Panc1 (cell line): ENCODE results near the gene RASGRF2. TPM values are rescaled to one million over a fixed set of nuclear protein-coding genes. Genes with fewer than 3 reads are reported as not detected.

Source experiments
- ATAC-seq: fragments of 200-7000 bp; cut with Tn5 transposase; 2 replicates; pipeline ENCODE4 v1.9.1; 2020; ENCODE audit warnings: mild to moderate bottlenecking, moderate library complexity
- BruUV-seq: library from RNA; stranded (reverse); fragments of 400-500 nt; replicated peaks from 2 replicates; lab custom pipeline; 2021; lab: Mats Ljungman, UMichigan
- CTCF ChIA-PET: fragments of 300-600 bp; sonication (Branson Sonifier 250); formaldehyde crosslinking; loops from one replicate; lab custom pipeline; 2022; ENCODE audit warnings: antibody characterized with exemption; lab: Charles Lee
- POLR2A ChIA-PET: fragments of 300-600 bp; sonication (Branson Sonifier 250); formaldehyde crosslinking; loops from one replicate; lab custom pipeline; 2022; ENCODE audit warnings: antibody characterized with exemption; lab: Charles Lee
- DNase-seq: peaks from one replicate; pipeline ENCODE4 v3.0.0-alpha.2; 2010; ENCODE audit warnings: low read depth, low spot score
- H3K27ac ChIP-seq: 2 replicates; pipeline ENCODE4 v1.5.1; 2011; ENCODE audit warnings: mild to moderate bottlenecking, low read length, inconsistent platforms
- H3K27me3 ChIP-seq: fragments of 200-500 bp; sonication (Bioruptor generic); 2 replicates; pipeline ENCODE4 v1.6.0; 2014; ENCODE audit warnings: low read length, inconsistent platforms; ENCODE audit not compliant: control insufficient read depth, insufficient read depth
- H3K36me3 ChIP-seq: fragments of 200-500 bp; sonication (Bioruptor generic); 2 replicates; pipeline ENCODE4 v1.5.1; 2014; ENCODE audit warnings: inconsistent platforms, mild to moderate bottlenecking, low read length, moderate library complexity; ENCODE audit not compliant: control insufficient read depth, insufficient read depth
- H3K4me1 ChIP-seq: 2 replicates; pipeline ENCODE4 v1.5.1; 2011; ENCODE audit warnings: inconsistent platforms, mild to moderate bottlenecking, low read length, moderate library complexity; ENCODE audit not compliant: control insufficient read depth, insufficient read depth
- H3K4me3 ChIP-seq, 2 experiments: 2 replicates each; pipeline ENCODE4 v1.5.1; 2011 to 2012; ENCODE audit warnings: low read depth in 2 of 2, low read length in 2 of 2, mild to moderate bottlenecking in 2 of 2, inconsistent platforms in 1 of 2, moderate library complexity in 1 of 2
- H3K9me3 ChIP-seq: fragments of 200-500 bp; sonication (Bioruptor generic); 2 replicates; pipeline ENCODE4 v1.5.1; 2014; ENCODE audit warnings: low read depth, mild to moderate bottlenecking, inconsistent platforms, low read length, moderate library complexity; ENCODE audit not compliant: control insufficient read depth, insufficient read depth
- POLR2AphosphoS5 ChIP-seq: IDR thresholded peaks from 2 replicates; pipeline ENCODE4 v1.6.1; 2012; ENCODE audit warnings: mild to moderate bottlenecking, low read depth, low read length, moderate library complexity
- SIN3A ChIP-seq: IDR thresholded peaks from 2 replicates; pipeline ENCODE4 v1.6.1; 2012; ENCODE audit warnings: low read depth, mild to moderate bottlenecking, low read length, moderate library complexity, borderline replicate concordance; ENCODE audit not compliant: insufficient read depth
- TCF7L2 ChIP-seq: IDR thresholded peaks from 2 replicates; pipeline ENCODE4 v1.6.1; 2011; ENCODE audit warnings: mild to moderate bottlenecking, low read depth, low read length, inconsistent platforms
- in situ Hi-C: cut with HindIII; loops from 2 replicates; pipeline ENCODE4 v1.10.0; 2016; ENCODE audit warnings: low sequenced_read_pairs, low pct_unique_long_range_greater_than_20kb
- intact Hi-C: fragments of 100-400 bp; cut with micrococcal nuclease; formaldehyde crosslinking; loops from one replicate; pipeline ENCODE4 v1.10.0; 2022; ENCODE audit not compliant: unreplicated experiment
- total RNA-seq: library from RNA; stranded (reverse); gene quantifications from one replicate; pipeline ENCODE4 v1.2.1, GENCODE V29; 2021; ENCODE audit not compliant: unreplicated experiment
- TF ChIP-seq, protein P1 (sequence below): fragments of 450-650 bp; IDR thresholded peaks from 2 replicates; pipeline ENCODE4 v1.5.1; 2017; ENCODE audit warnings: mild to moderate bottlenecking
- TF ChIP-seq, protein P2 (sequence below), 2 experiments: IDR thresholded peaks; 2 replicates each; pipeline ENCODE4 v1.6.1; 2011 to 2012; ENCODE audit warnings: low read depth in 2 of 2, control low read depth in 1 of 2, low read length in 1 of 2, mild to moderate bottlenecking in 1 of 2, moderate library complexity in 1 of 2; ENCODE audit not compliant: insufficient read depth in 1 of 2

Gene RASGRF2
- total RNA-seq, 1 experiment from 2014 or later, result 4.7 TPM

DNA sequence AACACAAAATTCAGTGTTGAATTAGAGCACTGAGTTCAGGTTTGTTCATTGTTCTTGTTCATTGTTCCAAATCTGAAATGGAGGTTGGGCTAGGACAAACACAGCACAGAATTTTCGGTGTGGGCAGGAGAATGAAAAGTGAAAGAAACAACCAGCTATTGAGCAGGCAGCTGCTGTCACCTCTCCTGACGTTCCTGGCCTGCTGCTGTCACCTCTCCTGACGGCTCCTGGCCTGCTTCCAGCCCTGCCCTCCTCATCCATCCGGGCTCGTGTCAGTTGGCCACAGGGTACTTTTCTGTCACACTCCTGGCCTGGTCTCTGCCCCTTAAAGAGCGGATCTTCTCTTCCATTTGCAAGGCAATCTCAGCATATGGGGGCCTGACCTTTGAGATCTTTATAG, 227.7 kb downstream of the RASGRF2 start:
- ChIA-PET POLR2A (no interaction called here), CTCF (no interaction called here)
- BruUV-seq, result no TSS peak
- DNase-seq, result no peak
- TF ChIP-seq, protein P1, sequence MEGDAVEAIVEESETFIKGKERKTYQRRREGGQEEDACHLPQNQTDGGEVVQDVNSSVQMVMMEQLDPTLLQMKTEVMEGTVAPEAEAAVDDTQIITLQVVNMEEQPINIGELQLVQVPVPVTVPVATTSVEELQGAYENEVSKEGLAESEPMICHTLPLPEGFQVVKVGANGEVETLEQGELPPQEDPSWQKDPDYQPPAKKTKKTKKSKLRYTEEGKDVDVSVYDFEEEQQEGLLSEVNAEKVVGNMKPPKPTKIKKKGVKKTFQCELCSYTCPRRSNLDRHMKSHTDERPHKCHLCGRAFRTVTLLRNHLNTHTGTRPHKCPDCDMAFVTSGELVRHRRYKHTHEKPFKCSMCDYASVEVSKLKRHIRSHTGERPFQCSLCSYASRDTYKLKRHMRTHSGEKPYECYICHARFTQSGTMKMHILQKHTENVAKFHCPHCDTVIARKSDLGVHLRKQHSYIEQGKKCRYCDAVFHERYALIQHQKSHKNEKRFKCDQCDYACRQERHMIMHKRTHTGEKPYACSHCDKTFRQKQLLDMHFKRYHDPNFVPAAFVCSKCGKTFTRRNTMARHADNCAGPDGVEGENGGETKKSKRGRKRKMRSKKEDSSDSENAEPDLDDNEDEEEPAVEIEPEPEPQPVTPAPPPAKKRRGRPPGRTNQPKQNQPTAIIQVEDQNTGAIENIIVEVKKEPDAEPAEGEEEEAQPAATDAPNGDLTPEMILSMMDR, result no peak
- TF ChIP-seq SIN3A (no peak), POLR2AphosphoS5 (no peak), TCF7L2 (no peak)
- TF ChIP-seq, protein P2, sequence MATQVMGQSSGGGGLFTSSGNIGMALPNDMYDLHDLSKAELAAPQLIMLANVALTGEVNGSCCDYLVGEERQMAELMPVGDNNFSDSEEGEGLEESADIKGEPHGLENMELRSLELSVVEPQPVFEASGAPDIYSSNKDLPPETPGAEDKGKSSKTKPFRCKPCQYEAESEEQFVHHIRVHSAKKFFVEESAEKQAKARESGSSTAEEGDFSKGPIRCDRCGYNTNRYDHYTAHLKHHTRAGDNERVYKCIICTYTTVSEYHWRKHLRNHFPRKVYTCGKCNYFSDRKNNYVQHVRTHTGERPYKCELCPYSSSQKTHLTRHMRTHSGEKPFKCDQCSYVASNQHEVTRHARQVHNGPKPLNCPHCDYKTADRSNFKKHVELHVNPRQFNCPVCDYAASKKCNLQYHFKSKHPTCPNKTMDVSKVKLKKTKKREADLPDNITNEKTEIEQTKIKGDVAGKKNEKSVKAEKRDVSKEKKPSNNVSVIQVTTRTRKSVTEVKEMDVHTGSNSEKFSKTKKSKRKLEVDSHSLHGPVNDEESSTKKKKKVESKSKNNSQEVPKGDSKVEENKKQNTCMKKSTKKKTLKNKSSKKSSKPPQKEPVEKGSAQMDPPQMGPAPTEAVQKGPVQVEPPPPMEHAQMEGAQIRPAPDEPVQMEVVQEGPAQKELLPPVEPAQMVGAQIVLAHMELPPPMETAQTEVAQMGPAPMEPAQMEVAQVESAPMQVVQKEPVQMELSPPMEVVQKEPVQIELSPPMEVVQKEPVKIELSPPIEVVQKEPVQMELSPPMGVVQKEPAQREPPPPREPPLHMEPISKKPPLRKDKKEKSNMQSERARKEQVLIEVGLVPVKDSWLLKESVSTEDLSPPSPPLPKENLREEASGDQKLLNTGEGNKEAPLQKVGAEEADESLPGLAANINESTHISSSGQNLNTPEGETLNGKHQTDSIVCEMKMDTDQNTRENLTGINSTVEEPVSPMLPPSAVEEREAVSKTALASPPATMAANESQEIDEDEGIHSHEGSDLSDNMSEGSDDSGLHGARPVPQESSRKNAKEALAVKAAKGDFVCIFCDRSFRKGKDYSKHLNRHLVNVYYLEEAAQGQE (IDR thresholded peaks at IDR 0.05; ENCODE audit: insufficient read depth in 1 of 2, low read depth in 2 of 2, low read length in 1 of 2), result no peak
- Histone ChIP-seq H3K4me3 (no peak overlapping the region), H3K4me1 (no peaks in the 10 kb centered on the region), H3K27ac (no peak overlapping the region), H3K36me3 (no peaks in the 10 kb centered on the region), H3K27me3 (no peaks in the 10 kb centered on the region), H3K9me3 (no peaks in the 10 kb centered on the region)
- intact Hi-C loops (no loop called here), in situ Hi-C loops (no loop called here)
- no peak for ATAC-seq

GRCh38 chr5:81188962-81189361, 228.8 kb downstream of the RASGRF2 start:
- intact Hi-C loops (no loop called here), in situ Hi-C loops (no loop called here)
- H3K36me3 ChIP-seq, result no peaks in the 10 kb centered on the region
- CTCF ChIA-PET, result interaction anchor here (0.6 to 0.7 kb wide), 2 partner anchors 13 to 77 kb away, joined by 4 to 6 read pairs; no protein-coding TSS in a partner anchor
- H3K4me1 ChIP-seq, result no peaks in the 10 kb centered on the region
- no peaks in the 10 kb centered on the region for H3K9me3 ChIP-seq
- POLR2A ChIA-PET, result no interaction called here
- H3K27ac ChIP-seq, result no peak overlapping the region
- H3K27me3 ChIP-seq, result no peaks in the 10 kb centered on the region
- TF ChIP-seq, protein P2 (IDR thresholded peaks at IDR 0.05; ENCODE audit: insufficient read depth in 1 of 2, low read depth in 2 of 2, low read length in 1 of 2), result no peak
- TF ChIP-seq TCF7L2 (no peak), POLR2AphosphoS5 (no peak), SIN3A (no peak)
- TF ChIP-seq, protein P1, result no peak
- DNase-seq (no peak), ATAC-seq (no peak)
- no peak overlapping the region for H3K4me3 ChIP-seq
- BruUV-seq, result no TSS peak
